Stimulated activated CD4-positive, alpha-beta T cell treated with anti-CD3 and anti-CD28 coated beads, Interleukin-12 subunit alpha, Interleukin-12 subunit beta, amount 100 ng/mL, for 48 hours (primary cell): ENCODE data around the gene SLC38A3.

Experiments used
- DNase-seq, 3 donors: peaks; one replicate each; pipeline ENCODE4 v3.0.0-alpha.2; 2020; ENCODE audit warnings: low read depth in 2 of 3, low spot score in 1 of 3

The SLC38A3 gene

DNA sequence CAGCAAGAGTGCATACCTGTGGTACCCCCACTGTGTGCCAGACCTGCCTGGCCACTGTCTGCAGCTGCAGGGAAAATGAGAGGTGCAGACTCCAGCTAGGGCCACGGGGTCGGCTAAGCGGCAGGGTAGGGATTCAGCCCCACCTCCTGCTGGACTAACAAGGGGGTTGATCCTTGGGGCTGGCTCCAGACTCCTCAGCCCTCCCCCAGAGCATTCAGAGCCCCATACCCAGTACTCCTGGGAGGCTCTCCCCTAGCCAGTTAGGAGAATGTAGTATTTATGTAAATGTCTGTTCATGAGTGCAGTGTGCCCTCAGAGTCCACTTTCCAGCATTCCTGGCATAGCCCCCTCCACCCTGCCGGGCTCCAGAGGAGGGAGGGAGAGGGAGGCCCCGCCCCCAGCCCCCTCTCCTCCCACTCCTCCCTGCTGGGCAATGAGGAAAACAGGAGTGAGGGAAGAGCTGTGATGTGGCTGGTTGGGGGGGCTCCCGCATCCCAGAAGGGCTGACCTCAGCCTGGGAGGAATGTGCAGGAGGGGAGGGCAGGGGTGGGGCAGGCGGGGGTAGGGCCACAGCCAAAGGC is 59.4 kb downstream of the SLC38A3 start:
- no peak for DNase-seq

- DNase-seq, result no peak
Observed at GRCh38 chr3:50264964-50265485, 60.0 kb downstream of the SLC38A3 start.

- no peak for DNase-seq
Observed at GRCh38 chr3:50265571-50265970, 60.5 kb downstream of the SLC38A3 start.

DNA sequence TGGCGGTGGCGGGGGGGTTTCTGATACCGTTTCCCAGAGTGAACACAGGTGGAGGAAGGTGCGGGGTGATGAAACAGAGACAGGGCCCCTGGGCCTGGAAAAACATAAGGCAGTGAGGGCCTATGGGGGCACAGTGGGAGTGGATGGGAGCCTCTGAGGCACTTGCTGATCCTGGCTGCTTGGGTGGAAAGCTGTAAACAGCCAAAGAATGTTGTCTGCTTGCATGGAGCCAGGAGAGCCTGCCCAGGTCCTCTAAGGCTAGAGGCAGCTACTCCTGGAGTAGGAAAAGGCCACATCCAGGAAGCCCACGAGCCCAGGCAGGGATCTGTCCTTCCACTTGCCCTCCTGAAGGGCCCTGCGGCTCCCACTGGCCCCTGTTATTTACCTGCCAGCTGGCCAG is 60.9 kb downstream of the SLC38A3 start:
- no peak for DNase-seq

DNA sequence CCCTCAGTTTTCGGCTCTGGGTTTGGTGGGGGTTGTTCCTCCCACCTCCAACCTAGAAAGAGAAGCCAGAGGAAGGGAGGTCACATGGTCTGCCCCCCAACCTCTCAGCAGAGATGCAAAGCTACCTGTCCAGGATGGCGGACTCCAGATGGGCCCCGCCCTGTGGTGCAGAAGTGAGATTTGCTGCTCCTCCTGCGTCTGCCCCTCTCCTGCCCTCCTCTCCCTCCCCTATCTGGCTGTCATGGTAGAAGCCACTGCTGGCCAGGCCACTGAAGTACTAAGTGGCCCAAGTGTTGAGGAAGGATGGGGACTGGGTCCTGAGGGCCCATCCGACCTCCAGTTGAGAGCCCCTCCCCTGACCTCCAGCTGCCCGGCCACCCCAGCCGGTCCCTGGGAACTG is 61.8 kb downstream of the SLC38A3 start:
- no peak for DNase-seq

DNA sequence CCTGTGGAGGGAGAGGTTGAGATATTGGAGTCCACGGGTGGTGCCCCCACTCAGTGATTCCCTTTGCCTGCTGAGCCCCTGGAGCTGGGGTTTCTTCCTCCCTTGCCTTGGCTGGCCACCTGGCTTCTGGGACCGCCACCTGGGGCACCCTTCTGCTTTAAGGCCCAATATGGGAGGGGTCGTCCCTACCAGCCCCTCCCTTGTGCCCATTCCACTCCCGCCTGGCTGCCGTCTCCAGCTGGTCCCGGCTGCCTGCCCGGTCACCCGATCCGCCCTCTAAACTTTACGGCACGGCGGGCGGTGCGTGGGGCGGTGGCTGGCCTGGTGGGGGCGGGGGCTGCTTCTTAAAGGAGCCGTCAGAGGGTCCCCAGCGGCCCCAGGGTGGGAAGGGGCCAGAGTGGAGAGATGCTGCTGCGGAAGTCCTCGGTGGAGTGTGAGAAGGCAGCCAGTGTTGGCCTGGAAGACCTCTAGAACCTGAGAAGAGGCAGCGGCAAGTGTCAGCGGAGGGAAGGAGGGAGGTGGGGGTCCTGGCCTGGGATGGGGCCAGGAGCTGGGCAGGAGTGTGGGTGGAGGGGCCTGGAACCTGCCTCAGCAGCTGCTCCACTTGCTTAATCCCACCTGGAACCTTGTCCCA is 62.3 kb downstream of the SLC38A3 start:
- no peak for DNase-seq

- DNase-seq, result no peak
Observed at GRCh38 chr3:50268276-50268675, 63.2 kb downstream of the SLC38A3 start.

DNA sequence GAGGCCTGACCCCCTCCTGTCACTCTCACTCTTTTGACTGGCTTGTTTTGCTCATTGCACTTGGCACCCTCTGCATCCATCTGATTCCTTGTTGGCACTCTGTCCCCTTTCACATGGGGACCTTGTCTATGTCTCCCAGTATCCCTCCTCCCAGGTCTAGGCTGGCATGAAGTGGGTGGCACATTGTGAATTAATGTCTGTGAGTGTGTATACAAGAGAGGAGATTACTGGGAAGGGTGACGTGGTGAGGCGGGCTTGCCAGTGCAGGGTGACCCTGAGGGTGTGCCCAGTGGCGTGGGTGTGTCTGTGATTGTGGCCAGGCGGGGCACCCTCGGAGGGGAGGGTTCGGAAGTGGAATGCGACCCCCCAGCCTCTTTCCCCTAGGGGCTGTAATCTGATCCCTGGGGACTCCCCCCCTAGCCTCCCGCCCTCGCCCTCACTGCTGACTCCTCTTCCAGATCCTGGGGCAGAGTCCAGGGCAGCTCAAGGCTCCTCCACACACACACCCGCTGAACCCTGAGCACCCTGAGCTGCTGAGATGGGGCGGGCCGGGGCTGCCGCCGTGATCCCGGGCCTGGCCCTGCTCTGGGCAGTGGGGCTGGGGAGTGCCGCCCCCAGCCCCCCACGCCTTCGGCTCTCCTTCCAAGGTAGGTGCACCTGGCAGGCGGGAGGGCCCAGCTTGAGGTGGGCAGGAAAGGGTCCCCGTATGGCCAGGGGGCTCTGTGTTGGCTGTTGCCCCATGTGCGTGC is 63.8 kb downstream of the SLC38A3 start, which contains the start of gene SEMA3B:
Gene SEMA3B, plus strand, starts transcription at position 445 of the 749 bp plus-strand sequence. Its CDS starts 94 bp downstream, at position 539.
- DNase-seq, result no peak

GRCh38 chr3:50269460-50269859 is 64.4 kb downstream of the SLC38A3 start:
- no peak for DNase-seq

- no peak for DNase-seq
Observed at GRCh38 chr3:50269977-50270413, 64.9 kb downstream of the SLC38A3 start.

DNA sequence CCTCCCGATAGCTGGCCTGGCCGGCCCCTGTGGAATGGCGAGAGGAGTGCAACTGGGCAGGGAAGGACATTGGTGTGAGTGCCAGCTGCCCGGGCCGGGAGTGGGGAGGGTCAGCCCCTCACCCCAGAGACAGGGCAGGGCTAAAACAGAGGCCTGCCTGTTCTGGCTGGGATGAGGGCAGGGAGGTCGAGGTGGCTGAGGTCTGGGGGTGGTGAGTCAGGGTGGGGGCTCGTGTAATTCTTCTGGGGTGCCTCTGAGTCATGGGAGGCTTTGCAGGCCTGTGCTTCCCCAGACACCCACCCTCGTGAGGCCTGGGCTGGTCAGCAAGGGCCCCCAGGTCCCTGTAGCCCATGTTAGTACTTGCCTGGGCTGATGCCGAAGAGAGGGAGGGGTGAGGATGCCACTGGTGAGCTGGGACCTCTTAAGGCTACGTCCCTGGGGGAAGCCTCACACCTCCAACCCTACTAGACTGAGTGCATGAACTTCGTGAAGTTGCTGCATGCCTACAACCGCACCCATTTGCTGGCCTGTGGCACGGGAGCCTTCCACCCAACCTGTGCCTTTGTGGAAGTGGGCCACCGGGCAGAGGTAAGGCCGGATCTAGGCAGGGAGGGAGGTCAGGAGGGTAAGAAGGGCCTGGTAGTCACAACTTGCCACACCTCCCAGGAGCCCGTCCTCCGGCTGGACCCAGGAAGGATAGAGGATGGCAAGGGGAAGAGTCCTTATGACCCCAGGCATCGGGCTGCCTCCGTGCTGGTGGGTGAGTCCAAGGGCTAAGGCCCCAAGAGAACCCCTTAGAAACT is 65.6 kb downstream of the SLC38A3 start:
- DNase-seq, result no peak
